Activated CD8-positive, alpha-beta memory T cell treated with anti-CD3 and anti-CD28 coated beads for 4 hours (primary cell): ENCODE measurements around the gene CLPSL2.

ENCODE experiments used
- DNase-seq, 2 donors: peaks; one replicate each; pipeline ENCODE4 v3.0.0-alpha.2; 2020; ENCODE audit warnings: low read depth in 2 of 2

Gene CLPSL2

DNA sequence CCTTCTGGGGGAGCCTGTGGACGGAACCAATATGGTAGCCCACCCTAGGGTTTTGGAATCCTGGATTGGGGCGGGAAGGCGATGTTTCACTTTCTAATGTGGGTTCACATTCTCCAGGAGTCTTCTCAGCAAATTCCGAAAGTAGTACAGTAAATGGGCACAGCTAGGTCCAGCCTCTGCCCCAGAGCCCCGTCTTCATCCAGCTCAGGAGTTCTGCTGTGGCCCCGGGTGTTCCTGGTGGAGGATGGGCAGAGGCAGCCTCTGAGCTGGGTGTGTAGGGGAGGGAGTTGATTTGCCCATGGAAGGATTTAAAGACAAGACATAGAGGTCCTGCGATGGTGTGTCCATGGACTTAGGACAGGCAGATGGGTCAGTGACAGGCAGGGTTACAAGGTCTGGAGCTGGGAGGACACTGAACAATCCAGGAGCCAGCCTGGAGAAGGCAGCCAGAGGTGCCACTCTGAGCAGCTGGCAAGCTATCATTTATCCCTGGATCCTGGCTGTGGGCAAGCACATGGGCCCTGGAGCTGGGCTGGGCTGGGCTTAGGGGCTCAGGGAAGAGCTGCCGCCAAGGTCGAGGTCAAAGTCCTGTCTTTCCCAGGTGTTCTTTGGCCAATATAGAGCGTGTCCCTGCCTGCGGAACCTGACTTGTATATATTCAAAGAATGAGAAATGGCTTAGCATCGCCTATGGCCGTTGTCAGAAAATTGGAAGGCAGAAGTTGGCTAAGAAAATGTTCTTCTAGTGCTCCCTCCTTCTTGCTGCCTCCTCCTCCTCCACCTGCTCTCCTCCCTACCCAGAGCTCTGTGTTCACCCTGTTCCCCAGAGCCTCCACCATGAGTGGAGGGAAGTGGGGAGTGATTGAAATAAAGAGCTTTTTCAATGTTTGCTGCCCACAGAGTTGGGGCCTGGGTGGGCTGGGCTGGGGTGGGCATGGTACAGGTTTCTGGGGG is 11.1 kb downstream of the CLPSL2 start:
- no peak for DNase-seq

DNA sequence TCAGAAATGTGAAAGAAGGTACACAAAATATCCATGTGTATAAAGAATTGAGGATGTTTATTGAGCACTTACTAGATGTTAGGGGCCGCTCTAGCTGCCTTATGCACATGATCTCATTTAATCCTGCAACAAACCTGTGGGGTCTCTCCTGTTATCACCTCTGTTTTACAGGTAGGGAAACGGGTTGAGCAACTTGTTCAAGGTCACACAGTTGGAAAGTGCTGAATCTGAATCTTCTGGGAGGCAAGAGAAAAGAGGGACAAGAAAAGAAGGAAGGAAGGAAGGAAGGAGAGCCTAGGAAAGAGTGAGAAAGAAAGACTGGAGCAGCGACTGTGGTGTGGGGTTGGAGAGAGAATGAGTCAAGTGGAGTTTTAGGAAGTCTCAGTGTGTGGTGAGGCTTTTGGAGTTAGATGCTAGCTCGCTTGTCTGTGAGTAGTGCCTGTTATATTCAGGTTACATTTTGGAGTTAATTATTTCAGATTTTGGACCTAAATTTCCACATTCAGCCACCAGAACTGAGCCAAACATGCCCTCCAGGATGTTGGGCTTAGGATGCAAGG is 12.1 kb downstream of the CLPSL2 start:
- DNase-seq: no peak

GRCh38 chr6:35790683-35791082 is 14.3 kb downstream of the CLPSL2 start:
- no peak for DNase-seq

- no peak for DNase-seq
These were observed 18.4 kb downstream of the CLPSL2 start for GRCh38 chr6:35794536-35795452.

DNA sequence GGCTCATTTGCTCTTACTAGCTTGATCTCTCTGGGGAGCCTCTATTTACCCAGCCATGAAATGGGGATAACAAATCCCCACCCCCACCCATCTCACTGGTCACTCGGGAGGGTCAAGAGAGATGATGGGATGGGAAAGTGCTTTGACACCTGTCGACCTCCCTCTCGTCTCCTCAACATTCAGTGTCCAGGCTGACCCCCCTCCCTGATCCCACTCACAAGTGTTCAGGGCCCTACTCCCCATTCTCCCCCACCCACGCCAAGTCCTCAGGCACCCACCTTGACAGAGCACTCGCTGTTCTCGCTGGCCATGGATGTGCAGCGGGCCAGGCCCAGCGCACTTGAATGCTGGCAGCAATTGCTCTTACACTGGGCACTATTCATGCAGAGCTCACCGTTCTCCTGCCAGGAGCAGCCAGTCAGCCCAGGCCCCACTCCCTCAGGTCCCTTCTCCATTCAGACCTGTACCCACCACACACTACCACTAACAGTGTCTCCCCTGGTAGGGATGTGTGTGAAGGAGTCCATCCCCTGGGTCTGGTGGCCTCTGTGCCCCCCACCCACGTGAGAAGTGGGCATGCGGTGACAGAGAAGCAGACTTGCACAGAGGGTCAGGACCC is 19.2 kb downstream of the CLPSL2 start:
- DNase-seq: no peak

GRCh38 chr6:35796236-35796635 is 19.8 kb downstream of the CLPSL2 start:
- no peak for DNase-seq

DNA sequence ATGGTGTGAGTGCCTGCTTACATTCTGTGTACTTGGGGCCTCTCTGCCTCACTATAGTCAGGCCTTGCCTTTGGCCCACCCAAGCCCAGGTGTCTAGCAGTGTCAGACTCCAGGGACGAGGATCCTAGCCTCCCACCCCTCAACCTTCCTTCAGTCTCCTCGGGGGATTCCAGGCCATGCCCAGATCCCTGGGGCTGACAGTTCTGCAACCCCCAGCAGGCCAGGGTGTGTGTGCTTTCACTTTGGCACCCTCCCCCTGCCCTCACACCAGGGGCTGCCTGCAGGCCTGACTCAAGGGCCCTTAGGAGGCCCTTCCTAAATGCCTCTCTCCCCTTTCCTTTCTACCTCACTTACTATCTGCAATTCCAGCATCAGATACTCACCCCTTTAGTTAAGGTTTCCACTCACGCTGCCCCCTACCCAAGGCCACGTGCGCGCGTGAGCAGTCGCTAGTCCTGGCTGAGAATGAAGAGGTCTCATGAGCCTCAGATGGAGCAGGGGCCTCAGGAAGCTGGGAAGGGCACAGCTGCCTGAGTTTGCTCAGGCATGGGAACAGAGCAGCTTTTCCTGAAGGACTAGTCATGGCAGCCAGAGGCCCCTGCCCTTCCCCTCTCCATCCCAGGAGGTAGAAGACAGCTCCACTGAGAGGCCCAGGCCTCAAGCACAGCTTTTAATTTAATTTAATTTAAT is 21.6 kb downstream of the CLPSL2 start:
- DNase-seq: no peak

DNA sequence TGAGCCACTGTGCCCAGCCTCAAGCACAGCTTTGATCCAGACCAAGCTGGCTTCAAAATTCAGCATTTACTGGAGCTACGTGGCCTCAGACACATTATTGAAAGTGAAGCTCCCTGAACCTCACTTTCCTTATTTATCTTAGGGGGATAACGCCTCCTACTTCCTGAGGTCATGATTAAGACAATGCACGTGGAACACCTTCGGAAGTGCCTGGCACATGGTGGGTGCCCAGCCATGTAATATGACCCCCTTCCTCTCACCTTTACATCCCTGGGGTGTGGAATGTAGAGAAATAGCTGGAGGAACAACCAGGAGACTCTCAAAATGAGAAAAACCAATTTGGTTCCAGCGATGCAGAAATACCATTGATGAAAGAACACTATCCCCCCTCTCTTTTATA is 22.3 kb downstream of the CLPSL2 start:
- DNase-seq: no peak

DNA sequence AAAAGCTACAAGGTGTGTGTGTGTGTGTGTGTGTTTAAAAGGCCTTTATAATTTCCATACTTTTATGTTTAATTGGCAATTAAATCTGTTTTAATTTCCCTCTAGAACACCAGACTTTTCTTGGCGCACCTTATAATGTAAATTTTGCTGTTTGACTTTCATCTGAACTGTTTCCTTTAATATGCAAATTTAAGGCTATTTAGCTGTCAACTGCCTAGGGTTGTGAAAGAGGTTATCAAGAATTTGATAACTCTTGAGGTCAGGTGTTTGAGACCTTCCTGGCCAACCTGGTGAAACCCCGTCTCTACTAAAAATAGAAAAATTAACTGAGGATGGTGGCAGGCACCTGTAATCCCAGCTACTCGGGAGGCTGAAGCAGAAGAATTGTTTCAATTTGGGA is 24.8 kb downstream of the CLPSL2 start:
- no peak for DNase-seq

DNA sequence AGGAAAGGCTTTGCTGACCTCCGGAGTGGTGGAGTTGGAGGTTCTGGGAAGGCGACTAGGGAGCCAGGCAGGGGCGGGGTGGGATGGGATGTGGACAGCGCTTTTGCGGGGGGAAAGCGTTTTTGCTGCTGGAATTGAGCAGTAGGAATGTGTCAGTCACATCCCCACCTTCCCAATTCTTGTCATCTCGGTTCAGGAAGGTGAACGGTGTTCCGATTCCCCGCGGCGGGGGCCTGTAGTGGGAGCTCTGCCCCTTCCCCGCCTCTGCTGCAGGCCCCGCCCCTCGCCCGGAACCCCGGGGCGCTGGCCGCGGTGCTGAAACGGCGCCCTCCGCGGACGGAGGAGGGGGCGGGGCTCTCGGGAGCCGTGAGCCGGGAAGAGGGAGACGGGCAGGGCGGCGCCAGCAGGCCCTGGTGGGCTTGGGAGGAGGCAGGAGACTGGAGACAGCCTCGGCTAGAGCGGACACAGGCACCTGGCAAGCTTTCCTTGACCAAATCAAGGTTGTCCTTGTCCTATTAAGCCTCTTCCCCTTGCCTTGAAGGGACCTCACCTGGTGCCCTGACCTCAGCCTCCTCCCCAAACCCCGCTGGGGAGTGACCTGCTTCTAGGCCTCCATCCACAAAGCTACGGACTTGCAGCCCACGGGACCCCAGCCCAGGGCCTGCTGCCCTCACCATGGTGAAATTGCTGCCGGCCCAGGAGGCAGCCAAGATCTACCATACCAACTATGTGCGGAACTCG is 28.8 kb downstream of the CLPSL2 start, which contains the start of gene LHFPL5:
Gene LHFPL5, plus strand, starts transcription at position 357 of the 741 bp plus-strand sequence. Its CDS starts 319 bp downstream, at position 676.
- no peak for DNase-seq

GRCh38 chr6:35808688-35809087 is 32.3 kb downstream of the CLPSL2 start:
- DNase-seq: no peak

DNA sequence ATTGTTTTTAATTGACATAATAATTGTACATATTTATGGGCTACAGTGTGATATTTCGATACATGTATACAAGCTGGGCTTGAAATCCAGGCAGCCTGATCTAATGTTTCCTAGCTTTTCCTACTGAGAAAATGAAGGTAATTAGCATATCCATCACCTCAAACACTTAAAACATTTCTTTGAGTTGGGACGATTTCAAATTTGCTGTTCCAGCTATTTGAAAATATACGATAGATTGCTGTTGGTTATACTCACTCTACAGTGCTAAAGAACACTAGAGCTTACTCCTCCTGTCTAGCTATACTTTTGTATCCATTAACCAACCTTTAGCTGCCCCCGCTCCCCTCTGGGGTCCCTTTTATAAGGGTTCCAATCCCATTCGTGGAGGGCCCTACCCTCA is 33.4 kb downstream of the CLPSL2 start:
- no peak for DNase-seq

DNA sequence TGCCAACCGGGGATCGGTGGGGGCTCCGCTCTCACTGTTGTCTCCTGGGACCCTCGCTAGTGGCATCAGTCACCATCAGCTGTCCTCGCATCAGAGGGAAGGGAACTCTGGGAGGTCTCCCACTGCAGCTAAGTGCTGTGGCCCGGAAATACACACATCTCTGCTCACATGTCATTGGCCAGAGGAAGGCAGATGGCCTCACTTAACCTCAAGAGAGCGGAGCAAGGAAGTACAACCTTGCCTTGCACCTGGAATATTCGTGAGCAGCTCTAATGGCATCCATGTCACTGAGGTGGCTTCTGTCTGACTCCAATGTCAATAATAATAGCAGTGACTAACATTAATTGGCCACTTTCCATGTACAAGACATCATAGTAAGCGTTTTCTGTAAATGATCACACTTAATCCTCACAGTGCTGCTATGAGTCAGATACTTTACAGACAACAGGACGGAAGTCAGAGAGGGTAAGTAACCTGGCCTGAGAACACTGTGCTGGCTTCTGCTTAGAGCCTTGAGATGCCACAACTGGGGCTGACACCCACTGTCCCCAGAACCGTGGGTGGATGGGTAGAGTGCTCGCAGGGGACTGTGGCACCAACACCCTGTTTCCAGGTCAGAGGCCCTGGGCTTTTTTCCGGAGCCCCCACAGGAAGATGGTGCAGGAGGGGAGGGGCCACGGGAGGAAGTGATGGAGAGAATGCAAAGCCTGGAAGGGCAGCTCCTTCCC is 34.7 kb downstream of the CLPSL2 start:
- DNase-seq: no peak

GRCh38 chr6:35811699-35811995 is 35.2 kb downstream of the CLPSL2 start:
- no peak for DNase-seq

- no peak for DNase-seq
These were observed 41.1 kb downstream of the CLPSL2 start for GRCh38 chr6:35817515-35817914.

DNA sequence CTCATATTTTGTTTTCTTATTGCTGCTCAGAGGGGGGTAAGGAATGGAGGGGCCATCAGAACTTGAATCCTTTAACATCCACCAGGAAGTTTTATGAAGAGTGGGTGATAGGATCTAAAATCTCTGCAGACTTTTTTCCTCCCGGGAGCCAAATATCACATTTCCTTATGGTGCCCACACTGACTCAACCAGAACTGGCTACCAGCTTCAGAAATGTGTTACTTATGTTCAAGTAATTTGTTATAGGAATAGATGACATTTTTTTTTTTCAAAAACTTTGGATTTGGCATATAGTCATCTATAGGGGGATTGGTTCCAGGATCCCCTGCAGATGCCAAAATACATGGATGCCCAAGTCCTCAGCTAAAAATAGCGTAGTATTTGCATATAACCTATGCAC is 47.2 kb downstream of the CLPSL2 start:
- DNase-seq: no peak

- DNase-seq: no peak
These were observed 48.3 kb downstream of the CLPSL2 start for GRCh38 chr6:35824552-35825192.
